A673 (cell line): Measurements from ENCODE around the gene ABCB9.

Experiments
- EZH2 ChIP-seq: fragments of 200-600 bp; sonication (generic); IDR thresholded peaks from 2 replicates; pipeline ENCODE4 v1.6.1; 2017; ENCODE audit warnings: borderline replicate concordance, low read depth, mild to moderate bottlenecking, mixed read lengths, antibody characterized with exemption, low read length; ENCODE audit not compliant: poor library complexity, severe bottlenecking
- TF ChIP-seq, protein P1 (sequence below): fragments of 300-800, 200-600 bp; sonication (generic); conservative IDR thresholded peaks from 2 replicates; pipeline ENCODE4 v1.5.1; 2017; ENCODE audit warnings: low read depth, mild to moderate bottlenecking, antibody characterized with exemption, low read length, moderate library complexity, mixed read lengths

DNA sequence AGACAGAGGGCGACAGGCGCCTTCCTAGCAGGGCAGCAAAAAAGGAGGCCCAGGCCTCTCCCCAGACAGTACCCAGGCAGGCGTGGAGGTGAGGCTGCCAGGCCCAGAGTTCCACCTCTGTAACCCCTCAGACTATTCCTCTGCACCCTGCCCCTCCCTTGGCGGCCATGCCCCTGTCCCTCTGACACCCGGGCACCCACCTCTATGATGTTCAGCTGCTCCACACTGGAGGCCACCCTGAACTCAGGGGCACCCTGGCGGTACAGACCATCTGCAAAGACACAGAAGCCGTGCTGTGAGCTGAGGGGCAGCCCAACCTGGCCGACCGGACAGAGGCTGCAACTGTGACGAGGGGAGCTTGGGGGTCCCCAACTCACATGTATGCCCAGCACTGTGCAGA lies 34.3 kb upstream of the ABCB9 start:
- TF ChIP-seq, protein P1, sequence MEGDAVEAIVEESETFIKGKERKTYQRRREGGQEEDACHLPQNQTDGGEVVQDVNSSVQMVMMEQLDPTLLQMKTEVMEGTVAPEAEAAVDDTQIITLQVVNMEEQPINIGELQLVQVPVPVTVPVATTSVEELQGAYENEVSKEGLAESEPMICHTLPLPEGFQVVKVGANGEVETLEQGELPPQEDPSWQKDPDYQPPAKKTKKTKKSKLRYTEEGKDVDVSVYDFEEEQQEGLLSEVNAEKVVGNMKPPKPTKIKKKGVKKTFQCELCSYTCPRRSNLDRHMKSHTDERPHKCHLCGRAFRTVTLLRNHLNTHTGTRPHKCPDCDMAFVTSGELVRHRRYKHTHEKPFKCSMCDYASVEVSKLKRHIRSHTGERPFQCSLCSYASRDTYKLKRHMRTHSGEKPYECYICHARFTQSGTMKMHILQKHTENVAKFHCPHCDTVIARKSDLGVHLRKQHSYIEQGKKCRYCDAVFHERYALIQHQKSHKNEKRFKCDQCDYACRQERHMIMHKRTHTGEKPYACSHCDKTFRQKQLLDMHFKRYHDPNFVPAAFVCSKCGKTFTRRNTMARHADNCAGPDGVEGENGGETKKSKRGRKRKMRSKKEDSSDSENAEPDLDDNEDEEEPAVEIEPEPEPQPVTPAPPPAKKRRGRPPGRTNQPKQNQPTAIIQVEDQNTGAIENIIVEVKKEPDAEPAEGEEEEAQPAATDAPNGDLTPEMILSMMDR: no peak
- TF ChIP-seq EZH2: no peak
